Measurements from ENCODE around the gene HHIPL2.
"Not testable (repeated sequence)": the region's sequence is repeated elsewhere in the genome, so short reads cannot be mapped to it uniquely, and the experiment has no call there.

The HHIPL2 gene

GRCh38 chr1:222521299-222522104 is 26.4 kb downstream of the HHIPL2 start:
- no peak for TF ChIP-seq CTCF (IDR thresholded peaks at IDR 0.05; ENCODE audit: control extremely low read depth, extremely low read depth, low read depth, missing control alignments)
- ChIA-PET CTCF (no interaction called here), POLR2A (no interaction called here)
- DNase-seq (ENCODE audit: extremely low spot score): no peak

- CTCF ChIA-PET; POLR2A ChIA-PET; DNase-seq (ENCODE audit: extremely low spot score): not testable (repeated sequence)
Observed at GRCh38 chr1:222489496-222489895, 58.4 kb downstream of the HHIPL2 start.

GRCh38 chr1:222487774-222488173 is 60.1 kb downstream of the HHIPL2 start:
- DNase-seq (ENCODE audit: extremely low spot score); POLR2A ChIA-PET; CTCF ChIA-PET: not testable (repeated sequence)

- POLR2A ChIA-PET; DNase-seq (ENCODE audit: extremely low spot score); CTCF ChIA-PET: not testable (repeated sequence)
Observed at GRCh38 chr1:222484005-222484404, 63.9 kb downstream of the HHIPL2 start.

- CTCF ChIA-PET; DNase-seq (ENCODE audit: extremely low spot score); POLR2A ChIA-PET: not testable (repeated sequence)
Observed at GRCh38 chr1:222479567-222479966, 68.3 kb downstream of the HHIPL2 start.

GRCh38 chr1:222476436-222476835 is 71.5 kb downstream of the HHIPL2 start:
- CTCF ChIA-PET: interaction anchor here (3.7 kb wide), 1 partner anchor 13 kb away, joined by 22 read pairs; no protein-coding TSS in a partner anchor
- peak; percentile 12 for TF ChIP-seq CTCF (IDR thresholded peaks at IDR 0.05; ENCODE audit: control extremely low read depth, extremely low read depth, low read depth, missing control alignments)
- DNase-seq (ENCODE audit: extremely low spot score); POLR2A ChIA-PET: not testable (repeated sequence)

GRCh38 chr1:222473717-222474116 is 74.2 kb downstream of the HHIPL2 start:
- CTCF ChIA-PET: interaction anchor here (1.7 to 3.7 kb wide), 3 partner anchors 10 to 161 kb away, joined by 5 to 22 read pairs (median 6); no protein-coding TSS in a partner anchor
- DNase-seq (ENCODE audit: extremely low spot score); POLR2A ChIA-PET: not testable (repeated sequence)

GRCh38 chr1:222472776-222473540 is 74.9 kb downstream of the HHIPL2 start:
- DNase-seq (ENCODE audit: extremely low spot score); POLR2A ChIA-PET: not testable (repeated sequence)
- CTCF ChIA-PET: interaction anchor here (3.7 kb wide), 1 partner anchor 9 kb away, joined by 22 read pairs; no protein-coding TSS in a partner anchor

All from GM10248 (cell line).